ENCODE measurements around the gene SLC25A30. TPM values are rescaled to one million over a fixed set of nuclear protein-coding genes. Genes with fewer than 3 reads are reported as not detected.
"Not testable (repeated sequence)": the region's sequence is repeated elsewhere in the genome, so short reads cannot be mapped to it uniquely, and the experiment has no call there.

SLC25A30 gene
- total RNA-seq, 3 donors from 2014 or later (not counting 1 experiment from before 2014, with no cell fraction given): 15.0 to 22.3 (median 22.0) TPM

DNA sequence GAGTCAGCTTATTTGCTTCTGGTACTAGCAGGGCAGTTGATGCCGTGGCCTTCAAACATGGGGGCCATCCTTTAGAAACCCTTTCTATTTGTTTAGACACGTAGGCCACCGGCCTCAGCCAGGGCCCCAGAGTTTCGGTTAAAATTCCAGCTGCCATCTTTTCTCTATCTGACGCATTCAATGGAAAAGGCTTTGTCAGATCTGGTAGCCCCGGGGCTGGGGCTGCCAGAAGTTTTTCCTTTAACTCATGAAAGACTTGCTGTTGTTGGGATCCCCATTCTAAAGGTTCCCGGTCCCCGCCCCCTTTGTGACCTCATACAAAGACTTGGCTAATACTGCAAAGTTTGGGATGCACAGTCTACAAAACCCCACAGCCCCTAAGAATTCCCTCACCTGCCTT is 41.5 kb downstream of the SLC25A30 start:
- H3K27ac Mint-ChIP-seq; DNase-seq; intact Hi-C loops (cut with micrococcal nuclease); H3K4me1 ChIP-seq (ENCODE audit: control insufficient read depth, insufficient read depth, low read length); H3K27ac ChIP-seq (ENCODE audit: low read length); H3K9me3 ChIP-seq (ENCODE audit: control insufficient read depth, insufficient read depth, low read length); ATAC-seq; H3K27me3 Mint-ChIP-seq (ENCODE audit: low read depth in 2 of 2); H3K4me3 Mint-ChIP-seq; H3K4me1 Mint-ChIP-seq; H3K4me3 ChIP-seq (ENCODE audit: low read length); H3K9me3 Mint-ChIP-seq; H3K36me3 ChIP-seq (ENCODE audit: control insufficient read depth, insufficient read depth, low read length); H3K27me3 ChIP-seq (ENCODE audit: control insufficient read depth, insufficient read depth, low read length); H3K36me3 Mint-ChIP-seq: not testable (repeated sequence)
- WGBS (ENCODE audit: insufficient coverage): 94% methylated on average over 8 of the region's 8 CpGs

GRCh38 chr13:45374917-45375316 is 43.3 kb downstream of the SLC25A30 start:
- Histone ChIP-seq H3K4me3 (ENCODE audit: low read length) (no peak overlapping the region), H3K9me3 (ENCODE audit: control insufficient read depth, insufficient read depth, low read length) (no peaks in the 10 kb centered on the region), H3K4me1 (ENCODE audit: control insufficient read depth, insufficient read depth, low read length) (peaks cover 7% of the 10 kb centered on the region), H3K27me3 (ENCODE audit: control insufficient read depth, insufficient read depth, low read length) (no peaks in the 10 kb centered on the region), H3K27ac (ENCODE audit: low read length) (no peak overlapping the region), H3K36me3 (ENCODE audit: control insufficient read depth, insufficient read depth, low read length) (no peaks in the 10 kb centered on the region)
- Mint-ChIP-seq H3K4me1 (peaks cover 5 to 8% of the 10 kb centered on the region in 2 donors), H3K27me3 (ENCODE audit: low read depth in 2 of 2) (no peaks in the 10 kb centered on the region), H3K36me3 (no peaks in the 10 kb centered on the region), H3K9me3 (no peaks in the 10 kb centered on the region), H3K4me3 (no peak overlapping the region), H3K27ac (no peak overlapping the region)
- TF ChIP-seq, protein P1, sequence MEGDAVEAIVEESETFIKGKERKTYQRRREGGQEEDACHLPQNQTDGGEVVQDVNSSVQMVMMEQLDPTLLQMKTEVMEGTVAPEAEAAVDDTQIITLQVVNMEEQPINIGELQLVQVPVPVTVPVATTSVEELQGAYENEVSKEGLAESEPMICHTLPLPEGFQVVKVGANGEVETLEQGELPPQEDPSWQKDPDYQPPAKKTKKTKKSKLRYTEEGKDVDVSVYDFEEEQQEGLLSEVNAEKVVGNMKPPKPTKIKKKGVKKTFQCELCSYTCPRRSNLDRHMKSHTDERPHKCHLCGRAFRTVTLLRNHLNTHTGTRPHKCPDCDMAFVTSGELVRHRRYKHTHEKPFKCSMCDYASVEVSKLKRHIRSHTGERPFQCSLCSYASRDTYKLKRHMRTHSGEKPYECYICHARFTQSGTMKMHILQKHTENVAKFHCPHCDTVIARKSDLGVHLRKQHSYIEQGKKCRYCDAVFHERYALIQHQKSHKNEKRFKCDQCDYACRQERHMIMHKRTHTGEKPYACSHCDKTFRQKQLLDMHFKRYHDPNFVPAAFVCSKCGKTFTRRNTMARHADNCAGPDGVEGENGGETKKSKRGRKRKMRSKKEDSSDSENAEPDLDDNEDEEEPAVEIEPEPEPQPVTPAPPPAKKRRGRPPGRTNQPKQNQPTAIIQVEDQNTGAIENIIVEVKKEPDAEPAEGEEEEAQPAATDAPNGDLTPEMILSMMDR (IDR thresholded peaks at IDR 0.05): no peak
- no peak for ATAC-seq
- WGBS (ENCODE audit: insufficient coverage): 96% methylated on average over 3 of the region's 3 CpGs
- DNase-seq: no peak
- intact Hi-C loops (cut with micrococcal nuclease): no loop called here

DNA sequence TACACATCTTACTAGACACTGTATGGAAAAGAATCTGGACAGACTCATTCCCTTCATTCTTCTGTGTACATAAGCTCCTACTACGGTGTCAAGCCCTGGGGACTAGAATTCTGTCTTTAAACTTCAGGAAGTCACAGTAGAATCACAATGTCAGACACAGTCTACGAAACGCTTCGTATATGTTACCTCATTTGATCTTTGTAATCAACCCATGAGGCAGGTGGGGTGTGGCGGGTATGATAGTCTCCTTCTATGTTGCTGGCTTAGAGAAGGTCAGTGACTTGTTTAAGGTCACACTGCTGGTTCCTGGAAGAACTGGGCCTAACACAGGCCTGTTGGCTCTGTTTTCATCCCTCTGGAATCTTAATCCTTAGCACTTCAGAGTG is 45.0 kb downstream of the SLC25A30 start:
- WGBS (ENCODE audit: insufficient coverage): 96% methylated on average over 5 of the region's 5 CpGs
- Histone ChIP-seq H3K4me3 (ENCODE audit: low read length) (no peak overlapping the region), H3K27ac (ENCODE audit: low read length) (no peak overlapping the region), H3K36me3 (ENCODE audit: control insufficient read depth, insufficient read depth, low read length) (no peaks in the 10 kb centered on the region), H3K27me3 (ENCODE audit: control insufficient read depth, insufficient read depth, low read length) (no peaks in the 10 kb centered on the region), H3K9me3 (ENCODE audit: control insufficient read depth, insufficient read depth, low read length) (no peaks in the 10 kb centered on the region), H3K4me1 (ENCODE audit: control insufficient read depth, insufficient read depth, low read length) (peaks cover 12% of the 10 kb centered on the region)
- no peaks in the 10 kb centered on the region for H3K27me3 Mint-ChIP-seq (ENCODE audit: low read depth in 2 of 2)
- intact Hi-C loops (cut with micrococcal nuclease): no loop called here
- no peak overlapping the region for H3K4me3 Mint-ChIP-seq
- H3K9me3 Mint-ChIP-seq: no peaks in the 10 kb centered on the region
- no peak for DNase-seq
- ATAC-seq: no peak
- peaks cover 18 to 23% of the 10 kb centered on the region in 2 donors for H3K4me1 Mint-ChIP-seq
- no peaks in the 10 kb centered on the region for H3K36me3 Mint-ChIP-seq
- TF ChIP-seq, protein P1 (IDR thresholded peaks at IDR 0.05): no peak
- no peak overlapping the region for H3K27ac Mint-ChIP-seq

DNA sequence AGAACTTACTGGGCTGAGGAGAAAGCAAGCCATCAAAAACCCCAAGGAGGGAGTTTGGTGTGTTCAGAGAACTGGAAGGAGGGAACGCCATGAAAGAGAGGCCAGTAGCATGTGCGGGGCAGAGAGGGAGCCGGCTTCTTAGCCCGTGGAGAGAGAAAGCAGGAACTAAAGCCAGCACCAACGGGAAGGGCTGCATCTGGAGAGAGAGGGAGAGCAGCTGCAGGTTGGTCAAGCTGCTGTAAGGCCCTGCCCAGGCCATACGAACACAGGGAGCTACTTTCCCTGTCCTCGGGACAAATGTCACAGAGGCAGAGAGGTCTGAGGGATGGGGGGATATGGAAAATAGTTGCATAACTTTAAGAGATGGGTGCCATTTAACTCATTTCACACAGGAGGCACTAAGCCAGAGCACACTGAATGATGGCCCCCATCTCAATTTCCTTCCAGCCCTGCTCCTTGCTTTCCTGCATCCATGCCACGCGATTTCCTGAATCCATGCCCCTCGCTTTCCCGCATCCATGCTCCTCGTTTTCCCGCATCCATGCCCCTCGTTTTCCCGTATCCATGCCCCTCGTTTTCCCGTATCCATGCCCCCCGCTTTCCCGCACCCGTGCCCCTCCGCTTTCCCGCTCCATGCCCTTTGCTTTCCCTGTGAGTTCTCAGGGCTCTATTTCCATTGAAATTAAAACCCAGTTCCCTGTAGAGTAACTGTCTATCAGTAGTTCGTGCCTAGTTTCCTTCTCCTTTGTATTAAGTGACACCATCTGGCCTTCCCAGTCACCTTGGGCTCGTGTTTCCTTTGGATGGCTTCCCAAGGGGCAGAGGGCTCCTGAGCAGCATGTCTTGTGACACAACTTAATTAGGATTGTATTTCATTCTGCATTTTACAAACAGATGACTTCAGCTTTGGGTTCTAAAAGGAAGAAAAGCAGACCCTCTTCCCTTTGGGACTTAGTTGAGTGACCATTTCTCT is 45.7 kb downstream of the SLC25A30 start:
- no peaks in the 10 kb centered on the region for H3K36me3 Mint-ChIP-seq
- no peaks in the 10 kb centered on the region for H3K9me3 Mint-ChIP-seq
- Histone ChIP-seq H3K27ac (ENCODE audit: low read length) (no peak overlapping the region), H3K36me3 (ENCODE audit: control insufficient read depth, insufficient read depth, low read length) (no peaks in the 10 kb centered on the region), H3K4me3 (ENCODE audit: low read length) (no peak overlapping the region), H3K4me1 (ENCODE audit: control insufficient read depth, insufficient read depth, low read length) (peaks cover 19% of the 10 kb centered on the region), H3K27me3 (ENCODE audit: control insufficient read depth, insufficient read depth, low read length) (no peaks in the 10 kb centered on the region), H3K9me3 (ENCODE audit: control insufficient read depth, insufficient read depth, low read length) (no peaks in the 10 kb centered on the region)
- peaks cover 22 to 29% of the 10 kb centered on the region in 2 donors for H3K4me1 Mint-ChIP-seq
- TF ChIP-seq, protein P1 (IDR thresholded peaks at IDR 0.05): no peak
- intact Hi-C loops (cut with micrococcal nuclease): no loop called here
- H3K27me3 Mint-ChIP-seq (ENCODE audit: low read depth in 2 of 2): no peaks in the 10 kb centered on the region
- no peak for DNase-seq
- no peak overlapping the region for H3K4me3 Mint-ChIP-seq
- 81% methylated on average over 24 of the region's 24 CpGs for WGBS (ENCODE audit: insufficient coverage)
- no peak for ATAC-seq
- H3K27ac Mint-ChIP-seq: peak overlapping the region in 1 of 2 donors; percentile 8

Measured in natural killer cell (primary cell).